ENCODE data around the gene EIF2B2. TPM values are rescaled to one million over a fixed set of nuclear protein-coding genes. Genes with fewer than 3 reads are reported as not detected.

The EIF2B2 gene
- total and polyA plus RNA-seq, 2 of the 13 experiments (the other 11 are each of a cell fraction or from before 2014, with no cell fraction given) = 54.4 to 78.6 TPM

- TF ChIP-seq ZNF644 (CRISPR knock-in tag; IDR thresholded peaks at IDR 0.05; ENCODE audit: low read depth) = no peak
- no peak for TF ChIP-seq SRY (CRISPR knock-in tag; IDR thresholded peaks at IDR 0.05)
- TF ChIP-seq YEATS2 (CRISPR knock-in tag; IDR thresholded peaks at IDR 0.05; ENCODE audit: borderline replicate concordance) = no peak
Measured at GRCh38 chr14:75053396-75054291, 50.9 kb downstream of the EIF2B2 start (continued).

GRCh38 chr14:75054421-75054820 is 51.7 kb downstream of the EIF2B2 start:
- in situ Hi-C loops (cut with HindIII; ENCODE audit: extremely low pct_ligation_motif_present, low pct_unique_long_range_greater_than_20kb) (no loop called here), intact Hi-C loops (cut with micrococcal nuclease; ENCODE audit: unreplicated experiment) (no loop called here)
- ChIA-PET POLR2A (no interaction called here), CTCF (ENCODE audit: low intra/inter-chr PET ratio, low total read pairs) (no interaction called here)
- Histone ChIP-seq H3K27me3 (ENCODE audit: control insufficient read depth in 1 of 2, insufficient read depth in 2 of 2, low read length in 2 of 2) (no peaks in the 10 kb centered on the region), H3K4me2 (ENCODE audit: low read depth, low read length) (no peak overlapping the region), H3K79me2 (ENCODE audit: insufficient read depth, low read length) (peaks cover 16% of the 10 kb centered on the region), H2AFZ (ENCODE audit: low read length) (no peak overlapping the region), H3K9ac (ENCODE audit: insufficient read depth, low read depth, low read length) (no peak overlapping the region), H3K4me1 (ENCODE audit: insufficient read depth, low read length) (peaks cover 20% of the 10 kb centered on the region), H3K27ac (ENCODE audit: extremely low read length, insufficient read depth, low read length) (no peak overlapping the region), H3K9me3 (ENCODE audit: low read length) (no peaks in the 10 kb centered on the region), H3K36me3 (replicated peaks in 1 of 2; ENCODE audit: control insufficient read depth in 1 of 2, insufficient read depth in 2 of 2, low read length in 2 of 2) (no peaks in the 10 kb centered on the region; a peak in 2 of 5 replicates), H4K20me1 (ENCODE audit: insufficient read depth, low read length) (no peaks in the 10 kb centered on the region), H3K4me3 (replicated peaks in 1 of 3; ENCODE audit: insufficient read depth in 1 of 3, low read depth in 2 of 3, low read length in 3 of 3) (no peak overlapping the region)
- no peak for TF ChIP-seq FOXM1 (CRISPR knock-in tag; IDR thresholded peaks at IDR 0.05)
- TF ChIP-seq ZNF503 (CRISPR knock-in tag; IDR thresholded peaks at IDR 0.05) = no peak
- no peak for TF ChIP-seq PRMT3 (CRISPR knock-in tag; IDR thresholded peaks at IDR 0.05; ENCODE audit: borderline replicate concordance, low read depth)
- TF ChIP-seq ZNF572 (CRISPR knock-in tag; IDR thresholded peaks at IDR 0.05) = no peak
- TF ChIP-seq FIP1L1 (IDR thresholded peaks at IDR 0.05; ENCODE audit: borderline replicate concordance, insufficient read depth, low read depth, low read length) = no peak
- no peak for TF ChIP-seq ZNF121 (CRISPR knock-in tag; IDR thresholded peaks at IDR 0.05)
- no peak for TF ChIP-seq ELF3 (CRISPR knock-in tag; IDR thresholded peaks at IDR 0.05)
- TF ChIP-seq ZNF740 (CRISPR knock-in tag; IDR thresholded peaks at IDR 0.05) = no peak
- no TSS peak for BruUV-seq (replicated peaks)
- ATAC-seq = no peak
- FAIRE-seq = no peak
- WGBS (ENCODE audit: low lambda C conversion rate) = 84% methylated on average over 1 of the region's 1 CpG
- no peak for DNase-seq (ENCODE audit: low spot score)

Measured in HepG2 (cell line).